ENCODE results near the gene GRIA3. TPM values are rescaled to one million over a fixed set of nuclear protein-coding genes. Genes with fewer than 3 reads are reported as not detected.
"Not testable (repeated sequence)": the region's sequence is repeated elsewhere in the genome, so short reads cannot be mapped to it uniquely, and the experiment has no call there.

GRIA3 gene
- total RNA-seq, 2 experiments from 2014 or later = not detected

DNA sequence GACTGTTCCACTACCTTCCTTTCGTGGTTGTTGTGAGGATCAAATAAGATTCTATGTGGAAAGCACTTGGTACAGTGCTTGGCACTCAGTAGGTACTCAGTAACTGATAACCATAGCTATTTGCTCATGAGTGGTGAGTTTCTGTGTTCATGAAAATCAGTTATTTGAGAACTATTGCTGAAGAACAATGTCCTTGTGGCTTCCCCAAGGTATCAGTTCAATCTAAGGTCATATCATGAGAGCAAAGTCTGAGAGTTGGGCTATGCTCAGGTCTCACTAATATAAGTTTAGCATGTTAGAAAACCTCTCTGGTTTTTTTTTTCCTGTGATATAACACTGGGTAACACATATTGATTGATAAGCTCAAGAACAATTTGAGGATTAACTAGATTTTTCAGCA lies 147.8 kb downstream of the GRIA3 start:
- H3K27ac Mint-ChIP-seq = no peak overlapping the region
- H3K27me3 Mint-ChIP-seq = no peaks in the 10 kb centered on the region
- H3K9me3 Mint-ChIP-seq = no peaks in the 10 kb centered on the region
- DNase-seq = no peak
- no peak overlapping the region for H3K4me3 Mint-ChIP-seq
- H3K4me1 Mint-ChIP-seq = no peaks in the 10 kb centered on the region
- no peaks in the 10 kb centered on the region for H3K36me3 Mint-ChIP-seq

DNA sequence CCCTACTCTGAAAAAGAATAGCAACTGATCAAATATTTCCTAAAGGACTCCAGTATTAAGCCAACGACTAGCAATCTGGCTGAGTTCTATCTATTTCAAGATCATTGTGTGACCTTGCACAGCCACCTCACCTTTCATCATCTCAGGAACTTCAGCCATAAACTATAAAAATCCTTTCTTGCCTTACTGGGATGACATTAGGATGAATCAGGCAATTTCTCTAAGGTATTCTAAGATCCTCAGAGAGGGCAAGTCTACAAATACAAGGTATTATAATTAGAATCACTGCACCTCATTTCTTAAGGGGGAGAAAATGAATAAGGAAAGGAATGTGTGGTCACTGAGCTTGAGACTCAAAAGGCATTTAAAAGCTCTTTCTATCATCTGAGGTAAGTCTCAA lies 152.6 kb downstream of the GRIA3 start:
- Mint-ChIP-seq H3K27ac (no peak overlapping the region), H3K9me3 (no peaks in the 10 kb centered on the region), H3K4me3 (no peak overlapping the region), H3K36me3 (no peaks in the 10 kb centered on the region), H3K27me3 (no peaks in the 10 kb centered on the region), H3K4me1 (no peaks in the 10 kb centered on the region)
- DNase-seq = no peak

DNA sequence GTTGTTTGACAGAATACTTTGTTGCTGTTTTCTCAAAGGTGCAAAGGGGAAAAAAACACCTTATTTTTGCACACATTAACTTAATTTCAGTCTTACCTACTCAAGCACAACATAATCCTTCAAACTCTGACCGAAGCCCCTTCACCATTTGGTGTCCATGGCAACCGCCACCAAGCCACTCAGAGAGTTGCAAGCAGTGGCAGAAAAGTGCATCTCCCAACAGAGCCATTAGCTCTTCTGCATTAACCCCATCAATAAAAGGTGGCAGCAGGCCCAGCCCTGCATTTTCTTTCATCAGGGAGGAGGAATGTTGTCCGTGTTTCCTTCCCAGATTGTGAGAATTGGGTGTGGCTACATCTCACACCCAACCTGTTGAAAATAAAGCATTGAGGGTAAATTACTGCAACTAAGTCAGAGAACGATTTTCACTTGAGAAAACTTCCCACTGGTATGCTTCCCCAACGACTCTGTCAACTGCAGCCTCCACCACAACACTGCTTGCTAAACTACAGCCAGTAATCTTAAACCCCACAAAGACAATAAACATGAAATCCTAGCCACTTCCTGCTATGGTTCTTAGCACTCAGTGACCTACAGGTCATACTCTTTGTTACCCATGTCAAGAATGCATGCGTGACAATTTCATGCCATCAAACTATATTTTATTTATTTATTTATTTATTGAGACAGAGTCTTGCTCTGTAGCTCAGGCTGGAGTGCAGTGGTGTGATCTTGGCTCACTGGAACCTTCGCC lies 154.0 kb downstream of the GRIA3 start:
- H3K4me1 Mint-ChIP-seq = no peaks in the 10 kb centered on the region

DNA sequence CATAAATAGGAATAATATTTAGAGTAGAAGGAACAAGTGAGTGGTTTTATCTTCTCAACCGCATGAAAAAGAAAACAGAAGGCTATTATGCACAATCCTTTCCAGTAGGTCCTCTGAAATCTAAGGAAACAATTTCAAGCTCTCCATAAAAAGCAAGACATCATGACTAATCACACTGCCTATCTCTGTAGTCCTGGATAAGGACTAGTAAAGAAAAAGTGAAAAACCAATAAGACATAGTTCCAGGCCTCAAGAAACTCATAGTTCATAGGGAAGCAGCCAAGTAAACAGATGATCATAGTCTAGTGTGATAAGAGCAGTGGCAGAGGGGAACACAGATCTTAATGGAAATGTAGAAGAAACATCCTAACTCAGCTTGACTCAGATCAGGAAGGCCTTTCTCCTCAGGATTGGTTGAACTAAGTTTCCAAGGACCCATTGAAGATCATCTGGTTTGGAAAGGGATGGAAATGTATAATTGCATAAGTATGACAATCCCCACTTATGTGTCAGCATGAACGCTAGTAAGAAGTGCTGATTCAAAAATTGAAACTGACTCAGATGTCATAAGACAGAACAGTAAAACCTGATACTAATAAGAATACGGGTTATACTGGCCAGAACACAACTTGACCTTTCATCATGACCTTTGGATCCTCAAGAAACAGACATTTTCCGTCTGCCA lies 155.3 kb downstream of the GRIA3 start:
- Mint-ChIP-seq H3K4me1 (no peaks in the 10 kb centered on the region), H3K27me3 (peaks cover 4% of the 10 kb centered on the region), H3K4me3 (no peak overlapping the region), H3K36me3 (no peaks in the 10 kb centered on the region), H3K9me3 (no peaks in the 10 kb centered on the region), H3K27ac (no peak overlapping the region)
- no peak for DNase-seq

More for the DNA sequence above, 154.0 kb downstream of the GRIA3 start:
- Mint-ChIP-seq H3K27ac (no peak overlapping the region), H3K27me3 (no peaks in the 10 kb centered on the region), H3K36me3 (no peaks in the 10 kb centered on the region), H3K4me3 (no peak overlapping the region), H3K9me3 (no peaks in the 10 kb centered on the region)
- DNase-seq = no peak

DNA sequence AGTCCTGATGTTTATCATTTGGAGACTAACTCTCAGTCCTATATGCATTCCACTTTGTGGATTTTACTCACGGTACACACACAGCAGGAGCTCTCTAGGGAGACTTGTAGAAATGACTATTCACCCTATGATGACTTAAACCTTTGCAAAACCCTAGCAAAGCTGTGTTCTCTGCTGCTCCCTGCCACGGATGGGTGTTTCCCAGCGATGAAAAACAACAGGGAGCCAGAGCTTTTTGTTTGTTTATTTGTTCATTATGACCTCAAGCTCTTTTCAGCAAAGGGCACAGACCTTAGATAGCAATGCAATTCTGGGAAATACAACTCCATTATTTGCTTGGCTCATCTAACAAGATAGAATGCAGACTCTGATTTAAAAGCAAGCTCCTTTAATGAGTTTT lies 156.6 kb downstream of the GRIA3 start:
- H3K36me3 Mint-ChIP-seq = no peaks in the 10 kb centered on the region
- H3K4me1 Mint-ChIP-seq = no peaks in the 10 kb centered on the region
- DNase-seq = no peak
- H3K9me3 Mint-ChIP-seq = no peaks in the 10 kb centered on the region
- H3K27me3 Mint-ChIP-seq = peaks cover 4% of the 10 kb centered on the region
- no peak overlapping the region for H3K27ac Mint-ChIP-seq
- no peak overlapping the region for H3K4me3 Mint-ChIP-seq

DNA sequence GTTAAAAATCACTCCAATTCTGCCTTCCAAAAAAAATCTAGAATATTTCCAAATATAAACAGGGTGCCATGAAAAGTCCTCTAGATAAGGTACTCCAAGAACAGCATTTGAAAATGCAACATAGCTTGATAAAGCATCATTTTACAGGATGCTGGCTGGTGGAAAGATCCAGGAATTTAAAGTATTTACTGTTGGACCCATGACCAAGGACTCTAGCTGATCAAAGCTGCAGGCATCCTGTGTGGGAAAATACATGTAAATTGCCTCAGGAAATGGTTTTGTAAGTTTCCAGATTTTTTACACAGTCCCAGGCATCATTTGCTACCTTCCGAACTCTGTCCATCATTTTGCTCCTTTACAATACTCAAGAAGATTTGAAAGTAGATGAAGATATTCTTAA lies 164.4 kb downstream of the GRIA3 start:
- no peaks in the 10 kb centered on the region for H3K4me1 Mint-ChIP-seq
- H3K36me3 Mint-ChIP-seq = no peaks in the 10 kb centered on the region
- no peaks in the 10 kb centered on the region for H3K9me3 Mint-ChIP-seq
- peaks cover 2% of the 10 kb centered on the region for H3K27me3 Mint-ChIP-seq
- H3K4me3 Mint-ChIP-seq = no peak overlapping the region
- no peak for DNase-seq
- H3K27ac Mint-ChIP-seq = no peak overlapping the region

DNA sequence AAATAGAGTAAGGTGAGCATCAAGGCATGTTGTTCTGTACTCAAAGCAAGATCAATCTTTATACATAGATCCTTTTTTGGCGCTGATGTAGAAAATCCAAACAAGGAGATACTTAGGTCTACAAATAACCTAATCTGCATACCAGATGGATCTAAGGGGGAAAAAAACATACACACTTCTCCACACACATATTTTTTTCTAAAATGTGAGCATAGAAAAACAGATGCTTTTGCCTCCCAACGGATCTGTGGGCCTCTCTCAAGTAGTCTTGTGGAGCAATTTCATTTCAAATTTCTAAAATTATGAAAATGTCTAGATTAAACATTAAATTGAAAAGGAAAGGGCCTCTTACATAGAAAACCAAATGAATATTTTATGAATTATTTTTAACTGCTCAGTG lies 166.1 kb downstream of the GRIA3 start:
- no peak overlapping the region for H3K4me3 Mint-ChIP-seq
- no peaks in the 10 kb centered on the region for H3K4me1 Mint-ChIP-seq
- no peaks in the 10 kb centered on the region for H3K36me3 Mint-ChIP-seq
- H3K27ac Mint-ChIP-seq = no peak overlapping the region
- H3K27me3 Mint-ChIP-seq = no peaks in the 10 kb centered on the region
- no peak for DNase-seq
- no peaks in the 10 kb centered on the region for H3K9me3 Mint-ChIP-seq

DNA sequence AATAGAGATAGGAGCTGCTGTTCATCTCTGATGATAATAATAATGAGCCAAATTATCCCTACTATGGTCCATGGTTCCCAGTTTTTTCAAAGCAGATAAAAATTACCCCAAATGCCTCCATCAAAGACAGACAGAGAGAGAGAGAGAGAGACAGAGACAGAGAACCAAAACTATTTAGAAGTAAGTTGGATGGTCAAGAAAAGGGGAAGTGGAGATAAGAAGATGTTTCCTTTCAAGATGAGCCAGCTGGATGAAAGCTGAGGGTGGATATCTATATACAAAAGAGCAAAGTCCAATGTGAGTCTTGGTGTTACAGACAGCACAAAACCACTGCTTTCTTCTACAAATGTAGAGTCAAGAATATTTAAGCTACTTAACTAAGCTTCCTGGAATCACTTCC lies 173.9 kb downstream of the GRIA3 start:
- H3K4me3 Mint-ChIP-seq = no peak overlapping the region
- no peak for DNase-seq
- no peak overlapping the region for H3K27ac Mint-ChIP-seq
- no peaks in the 10 kb centered on the region for H3K4me1 Mint-ChIP-seq
- H3K9me3 Mint-ChIP-seq = no peaks in the 10 kb centered on the region
- no peaks in the 10 kb centered on the region for H3K36me3 Mint-ChIP-seq
- no peaks in the 10 kb centered on the region for H3K27me3 Mint-ChIP-seq

DNA sequence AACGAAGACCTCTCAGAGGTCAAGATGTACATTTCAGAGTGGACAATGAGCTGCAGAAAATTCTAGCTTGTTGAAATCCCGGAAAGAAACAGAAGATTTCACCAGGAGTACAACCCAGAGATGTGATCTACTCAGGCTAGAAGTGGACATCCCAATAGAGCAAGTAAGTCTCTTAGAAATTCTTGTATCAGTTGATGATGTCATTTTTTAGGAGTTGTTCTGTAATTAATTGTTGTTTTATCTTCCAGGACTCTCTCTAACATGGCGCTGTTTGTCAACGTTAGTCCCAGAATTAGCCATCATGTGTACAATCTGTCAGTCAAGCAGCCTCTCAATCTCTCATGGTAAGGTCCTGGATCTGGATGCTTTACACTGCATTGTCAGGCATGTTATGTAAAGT lies 174.4 kb downstream of the GRIA3 start:
- Mint-ChIP-seq H3K4me1 (no peaks in the 10 kb centered on the region), H3K27me3 (no peaks in the 10 kb centered on the region), H3K9me3 (no peaks in the 10 kb centered on the region), H3K4me3 (no peak overlapping the region), H3K36me3 (no peaks in the 10 kb centered on the region), H3K27ac (no peak overlapping the region)
- DNase-seq = no peak

DNA sequence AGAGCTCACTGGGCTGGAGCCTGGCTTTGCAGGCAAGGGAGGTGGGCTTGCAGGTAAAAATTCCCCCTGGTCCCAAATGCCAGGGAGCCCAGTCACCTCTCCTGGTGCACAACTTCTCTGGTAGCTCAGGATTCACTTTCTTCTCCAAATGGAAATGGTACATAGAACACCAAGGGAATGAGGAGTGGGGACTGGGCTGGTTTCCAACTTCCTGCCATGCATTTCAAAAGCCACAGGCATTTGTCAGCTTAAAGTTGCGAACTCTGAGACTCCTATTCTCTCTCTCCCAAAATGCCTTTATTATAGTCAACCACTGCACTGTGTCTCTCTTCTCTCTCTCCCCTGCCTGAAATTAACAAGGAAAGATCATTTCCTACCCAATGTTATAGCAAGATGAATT lies 177.3 kb downstream of the GRIA3 start:
- Mint-ChIP-seq H3K9me3 (no peaks in the 10 kb centered on the region), H3K4me1 (no peaks in the 10 kb centered on the region), H3K27me3 (no peaks in the 10 kb centered on the region), H3K4me3 (no peak overlapping the region), H3K36me3 (no peaks in the 10 kb centered on the region), H3K27ac (no peak overlapping the region)
- no peak for DNase-seq

DNA sequence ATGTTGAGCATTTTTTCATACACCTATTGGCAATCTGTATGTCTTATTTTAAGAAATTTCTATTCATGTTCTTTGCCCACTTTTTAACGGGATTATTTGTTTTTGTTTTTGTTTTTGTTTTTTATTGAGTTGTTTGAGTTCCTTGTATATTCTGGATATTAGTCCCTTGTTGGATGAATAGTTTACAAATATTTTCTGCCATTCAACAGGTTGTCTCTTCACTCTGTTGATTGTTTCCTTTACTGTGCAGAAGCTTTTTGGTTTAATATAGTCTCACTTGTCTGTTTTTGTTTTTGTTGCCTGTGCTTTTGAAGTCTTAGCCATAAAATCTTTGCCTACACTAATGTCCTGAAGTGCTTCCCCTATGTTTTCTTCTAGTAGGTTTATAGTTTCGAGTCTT lies 202.1 kb downstream of the GRIA3 start:
- not testable (repeated sequence) for H3K27me3 Mint-ChIP-seq, H3K4me1 Mint-ChIP-seq, H3K36me3 Mint-ChIP-seq, H3K4me3 Mint-ChIP-seq, H3K27ac Mint-ChIP-seq, DNase-seq
- peaks cover 19% of the 10 kb centered on the region for H3K9me3 Mint-ChIP-seq

DNA sequence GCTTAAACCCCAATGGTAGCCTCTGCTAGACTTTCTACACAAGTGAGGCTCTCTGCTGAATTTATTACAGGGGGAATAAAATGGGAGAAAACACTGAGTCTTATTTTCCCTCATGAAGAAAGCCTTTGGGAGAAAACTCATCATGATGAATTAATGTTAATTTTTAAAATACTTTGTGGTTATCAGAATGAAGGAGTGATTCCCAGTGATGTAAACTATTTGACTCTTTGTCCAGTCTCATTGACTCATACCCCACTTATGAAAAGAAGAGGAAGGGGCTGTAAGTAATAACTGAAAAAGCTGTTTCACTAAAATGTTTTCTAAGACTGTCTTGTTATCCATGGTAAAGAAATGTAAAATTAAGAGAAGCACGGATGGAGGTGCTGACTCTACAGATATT lies 208.8 kb downstream of the GRIA3 start:
- H3K4me1 Mint-ChIP-seq = no peaks in the 10 kb centered on the region
- no peak overlapping the region for H3K27ac Mint-ChIP-seq
- H3K9me3 Mint-ChIP-seq = peaks cover 20% of the 10 kb centered on the region
- no peaks in the 10 kb centered on the region for H3K27me3 Mint-ChIP-seq
- no peak for DNase-seq
- peaks cover 2% of the 10 kb centered on the region for H3K36me3 Mint-ChIP-seq
- H3K4me3 Mint-ChIP-seq = no peak overlapping the region

DNA sequence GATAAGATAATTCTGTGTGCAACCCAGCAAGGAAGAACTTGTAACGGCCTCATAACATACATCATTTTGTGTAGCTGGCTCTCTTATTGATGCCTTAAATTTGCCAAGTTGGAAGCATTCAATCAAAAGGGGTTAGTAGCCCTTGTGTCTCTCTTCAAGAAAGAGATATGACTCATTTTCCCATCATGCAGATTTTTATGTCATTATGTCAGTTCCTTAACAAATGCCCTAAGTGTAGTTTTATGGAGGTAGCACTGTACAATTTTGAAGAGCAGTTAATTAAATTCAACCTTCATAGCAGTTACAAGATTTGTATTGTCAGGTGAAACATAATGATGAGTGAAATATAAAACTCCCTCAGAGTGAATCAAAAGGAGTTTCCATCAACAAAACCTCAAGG lies 215.6 kb downstream of the GRIA3 start:
- DNase-seq = no peak

DNA sequence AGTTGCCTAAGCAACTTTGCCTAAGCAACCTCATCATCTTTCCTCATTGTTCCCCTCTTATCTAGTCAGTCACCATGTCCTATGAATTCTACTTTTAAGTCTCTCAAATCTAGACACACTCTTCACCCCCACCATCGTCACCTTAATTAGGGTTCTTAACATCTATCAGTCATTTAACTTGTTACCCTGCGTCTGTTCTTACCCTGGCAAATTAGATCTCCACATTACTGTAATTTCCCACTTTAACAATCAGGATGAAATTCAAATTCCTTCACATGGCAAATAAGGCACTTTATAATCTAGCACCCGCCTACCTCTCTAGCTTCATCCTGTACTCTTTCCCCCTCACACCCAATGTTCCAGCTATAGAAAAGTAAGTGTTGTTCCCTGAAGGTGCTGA lies 221.2 kb downstream of the GRIA3 start:
- DNase-seq = no peak
- Mint-ChIP-seq H3K9me3 (no peaks in the 10 kb centered on the region), H3K4me3 (no peak overlapping the region), H3K27ac (no peak overlapping the region), H3K36me3 (no peaks in the 10 kb centered on the region), H3K27me3 (no peaks in the 10 kb centered on the region), H3K4me1 (no peaks in the 10 kb centered on the region)

More for the DNA sequence above, 215.6 kb downstream of the GRIA3 start:
- H3K9me3 Mint-ChIP-seq = no peaks in the 10 kb centered on the region
- no peaks in the 10 kb centered on the region for H3K27me3 Mint-ChIP-seq
- no peak overlapping the region for H3K27ac Mint-ChIP-seq
- H3K4me1 Mint-ChIP-seq = no peaks in the 10 kb centered on the region
- H3K36me3 Mint-ChIP-seq = no peaks in the 10 kb centered on the region
- no peak overlapping the region for H3K4me3 Mint-ChIP-seq

DNA sequence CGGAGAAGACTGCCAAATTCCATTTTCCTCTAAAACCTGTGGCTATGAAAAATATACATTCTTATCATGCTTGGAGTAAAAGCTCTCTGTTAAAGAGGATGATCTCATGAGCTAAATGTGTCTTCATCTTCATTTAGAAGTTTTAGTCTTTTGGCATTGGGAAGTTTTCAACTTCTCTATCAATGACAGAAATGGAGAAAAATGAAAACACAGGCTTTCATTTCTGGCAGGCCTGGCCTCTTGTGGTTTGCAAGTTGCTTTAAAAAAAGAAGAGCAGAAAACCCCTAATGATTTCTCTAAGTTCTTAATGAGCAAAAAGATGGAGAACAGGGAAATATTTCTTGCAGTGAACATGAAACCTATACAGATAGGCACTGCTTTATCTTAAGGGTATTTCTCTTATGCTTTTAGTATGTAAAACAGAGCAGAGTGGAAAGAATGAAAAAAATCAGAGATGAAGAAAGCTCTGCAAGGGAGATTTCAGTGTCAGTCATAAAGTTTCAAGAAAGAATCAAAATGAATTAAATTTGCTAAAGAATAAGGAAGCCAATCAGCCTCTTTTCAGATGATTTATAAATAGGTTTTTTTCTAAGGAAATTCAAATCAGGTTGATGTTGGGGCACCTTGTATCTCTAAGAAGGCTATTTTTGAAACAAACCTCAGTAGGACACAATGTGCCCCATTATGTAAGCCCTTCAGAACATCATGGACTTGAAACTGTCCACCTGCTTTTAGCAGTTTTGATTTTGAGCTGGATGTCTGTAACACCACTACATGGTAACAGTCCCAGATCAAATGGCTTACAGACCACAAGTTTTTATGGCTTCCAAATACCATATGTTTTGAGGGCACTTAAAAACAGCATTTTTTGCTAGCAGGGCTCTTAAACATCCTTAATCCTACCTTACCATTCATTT lies 225.0 kb downstream of the GRIA3 start:
- no peak overlapping the region for H3K4me3 Mint-ChIP-seq
- H3K36me3 Mint-ChIP-seq = no peaks in the 10 kb centered on the region
- H3K27ac Mint-ChIP-seq = no peak overlapping the region
- no peaks in the 10 kb centered on the region for H3K4me1 Mint-ChIP-seq
- peaks cover 2% of the 10 kb centered on the region for H3K9me3 Mint-ChIP-seq
- no peak for DNase-seq
- no peaks in the 10 kb centered on the region for H3K27me3 Mint-ChIP-seq
